Natural killer cell (primary cell): Measurements from ENCODE around the gene PTPRN2. TPM values are rescaled to one million over a fixed set of nuclear protein-coding genes. Genes with fewer than 3 reads are reported as not detected.

ENCODE experiments used
- ATAC-seq, 3 donors: fragments of 150-1000 bp in 2 of 3; fragments of 200-7000 bp in 1 of 3; cut with Tn5 transposase; 1 replicate in 1 of 3; 2 replicates in 2 of 3; pipeline ENCODE4 v1.10.0; 2021; ENCODE audit warnings: mild to moderate bottlenecking in 2 of 3, moderate library complexity in 2 of 3
- DNase-seq, 2 donors: peaks; one replicate each; pipeline versions ENCODE4 v3.0.0 to v3.0.0-alpha.2; 2013 to 2021; ENCODE audit warnings: mixed read lengths in 1 of 2
- H3K27ac ChIP-seq: one replicate; pipeline ENCODE4 v1.5.1; 2013; ENCODE audit warnings: mild to moderate bottlenecking, low read length
- H3K27me3 ChIP-seq: one replicate; pipeline ENCODE4 v1.6.1; 2013; ENCODE audit warnings: low read length; ENCODE audit not compliant: control insufficient read depth, insufficient read depth
- H3K36me3 ChIP-seq: one replicate; pipeline ENCODE4 v1.6.1; 2013; ENCODE audit warnings: low read length; ENCODE audit not compliant: control insufficient read depth, insufficient read depth
- H3K4me1 ChIP-seq: one replicate; pipeline ENCODE4 v1.6.1; 2013; ENCODE audit warnings: low read length; ENCODE audit not compliant: control insufficient read depth, insufficient read depth
- H3K4me3 ChIP-seq: one replicate; pipeline ENCODE4 v1.5.1; 2013; ENCODE audit warnings: low read length
- H3K9me3 ChIP-seq: one replicate; pipeline ENCODE4 v1.6.1; 2013; ENCODE audit warnings: low read length; ENCODE audit not compliant: control insufficient read depth, insufficient read depth
- H3K27ac Mint-ChIP-seq, 2 donors: one replicate each; pipeline ENCODE4 v1.8.0; 2022; ENCODE audit warnings: mild to moderate bottlenecking in 2 of 2, mixed read lengths in 2 of 2, moderate library complexity in 1 of 2
- H3K27me3 Mint-ChIP-seq, 2 donors: one replicate each; pipeline ENCODE4 v1.8.0; 2022; ENCODE audit warnings: low read depth in 2 of 2, mixed read lengths in 2 of 2
- H3K36me3 Mint-ChIP-seq: one replicate; pipeline ENCODE4 v1.8.0; 2022; ENCODE audit warnings: mixed read lengths
- H3K4me1 Mint-ChIP-seq, 2 donors: one replicate each; pipeline ENCODE4 v1.8.0; 2022; ENCODE audit warnings: mixed read lengths in 2 of 2
- H3K4me3 Mint-ChIP-seq: one replicate; pipeline ENCODE4 v1.8.0; 2022; ENCODE audit warnings: mild to moderate bottlenecking, moderate library complexity, mixed read lengths
- H3K9me3 Mint-ChIP-seq, 2 donors: one replicate each; pipeline ENCODE4 v1.8.0; 2022; ENCODE audit warnings: mixed read lengths in 2 of 2
- WGBS: methylation state at CpG from one replicate; pipeline ENCODE4 v1.1.7; 2013; ENCODE audit warnings: missing lambda C conversion rate; ENCODE audit not compliant: insufficient coverage; 5-methylcytosine and 5-hydroxymethylcytosine counted together
- intact Hi-C: fragments of 100-400 bp; cut with micrococcal nuclease; formaldehyde crosslinking; loops from one replicate; pipeline ENCODE4 v1.14.2; 2022
- total RNA-seq, 4 donors: library from RNA; stranded (reverse); fragments of 120-200 nt in 1 of 4; gene quantifications; one replicate each; pipeline versions ENCODE4 v1.2.3 to v1.2.4, GENCODE V29; 2013 to 2022
- TF ChIP-seq, protein P1 (sequence below): fragments of 200-600 bp; IDR thresholded peaks from one replicate; pipeline ENCODE4 v1.8.0; 2022; ENCODE audit warnings: antibody characterized with exemption

PTPRN2 gene
- total RNA-seq, 3 donors from 2014 or later (not counting 1 experiment from before 2014, with no cell fraction given): 1.3 to 2.5 (median 1.9) TPM

DNA sequence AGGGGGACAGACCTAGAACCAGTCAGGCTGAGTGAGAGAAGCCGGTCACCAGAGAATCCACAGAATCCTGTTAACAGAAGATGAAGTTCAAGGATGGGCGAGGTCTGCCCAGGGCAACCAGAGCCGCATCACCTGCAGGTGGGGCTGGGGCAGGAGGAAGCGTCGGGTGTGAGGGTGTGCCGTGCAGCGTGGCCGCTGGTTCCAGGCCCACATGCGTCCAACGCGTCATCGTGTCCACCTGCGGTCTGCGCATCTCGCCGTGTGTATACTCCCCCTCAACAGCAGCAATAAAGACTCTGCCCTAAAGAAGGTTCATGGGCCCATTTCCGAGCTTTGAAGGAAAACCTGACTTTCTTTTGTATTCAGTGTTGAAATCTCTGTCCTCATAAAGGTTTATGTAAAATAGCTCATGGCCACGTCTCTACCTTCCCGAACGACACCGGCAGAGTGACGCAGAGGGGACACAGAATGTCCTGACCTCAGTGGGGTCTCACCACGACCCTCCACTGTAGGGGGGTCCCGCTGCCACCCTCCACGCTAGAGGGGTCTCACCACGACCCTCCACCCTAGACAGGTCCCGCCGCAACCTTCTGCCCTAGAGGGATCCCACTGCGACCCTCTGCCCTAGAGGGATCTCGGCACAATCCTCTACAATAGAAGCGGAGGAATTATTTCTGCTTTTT lies 446.9 kb downstream of the PTPRN2 start:
- no peaks in the 10 kb centered on the region for H3K27me3 ChIP-seq
- H3K4me3 Mint-ChIP-seq: no peak overlapping the region
- no peak for DNase-seq
- peaks cover 2 to 4% of the 10 kb centered on the region in 2 donors for H3K9me3 Mint-ChIP-seq
- H3K27me3 Mint-ChIP-seq: no peaks in the 10 kb centered on the region
- no peak overlapping the region for H3K27ac Mint-ChIP-seq
- no peak overlapping the region for H3K4me3 ChIP-seq
- H3K36me3 Mint-ChIP-seq: no peaks in the 10 kb centered on the region
- WGBS: 95% methylated on average over 30 of the region's 31 CpGs
- peak in 1 of 3 donors; percentile 25 for ATAC-seq
- H3K9me3 ChIP-seq: peaks cover 3% of the 10 kb centered on the region
- TF ChIP-seq, protein P1, sequence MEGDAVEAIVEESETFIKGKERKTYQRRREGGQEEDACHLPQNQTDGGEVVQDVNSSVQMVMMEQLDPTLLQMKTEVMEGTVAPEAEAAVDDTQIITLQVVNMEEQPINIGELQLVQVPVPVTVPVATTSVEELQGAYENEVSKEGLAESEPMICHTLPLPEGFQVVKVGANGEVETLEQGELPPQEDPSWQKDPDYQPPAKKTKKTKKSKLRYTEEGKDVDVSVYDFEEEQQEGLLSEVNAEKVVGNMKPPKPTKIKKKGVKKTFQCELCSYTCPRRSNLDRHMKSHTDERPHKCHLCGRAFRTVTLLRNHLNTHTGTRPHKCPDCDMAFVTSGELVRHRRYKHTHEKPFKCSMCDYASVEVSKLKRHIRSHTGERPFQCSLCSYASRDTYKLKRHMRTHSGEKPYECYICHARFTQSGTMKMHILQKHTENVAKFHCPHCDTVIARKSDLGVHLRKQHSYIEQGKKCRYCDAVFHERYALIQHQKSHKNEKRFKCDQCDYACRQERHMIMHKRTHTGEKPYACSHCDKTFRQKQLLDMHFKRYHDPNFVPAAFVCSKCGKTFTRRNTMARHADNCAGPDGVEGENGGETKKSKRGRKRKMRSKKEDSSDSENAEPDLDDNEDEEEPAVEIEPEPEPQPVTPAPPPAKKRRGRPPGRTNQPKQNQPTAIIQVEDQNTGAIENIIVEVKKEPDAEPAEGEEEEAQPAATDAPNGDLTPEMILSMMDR: no peak
- no peak overlapping the region for H3K27ac ChIP-seq
- no peaks in the 10 kb centered on the region for H3K36me3 ChIP-seq
- H3K4me1 ChIP-seq: no peaks in the 10 kb centered on the region
- no peaks in the 10 kb centered on the region for H3K4me1 Mint-ChIP-seq
- intact Hi-C loops: no loop called here

DNA sequence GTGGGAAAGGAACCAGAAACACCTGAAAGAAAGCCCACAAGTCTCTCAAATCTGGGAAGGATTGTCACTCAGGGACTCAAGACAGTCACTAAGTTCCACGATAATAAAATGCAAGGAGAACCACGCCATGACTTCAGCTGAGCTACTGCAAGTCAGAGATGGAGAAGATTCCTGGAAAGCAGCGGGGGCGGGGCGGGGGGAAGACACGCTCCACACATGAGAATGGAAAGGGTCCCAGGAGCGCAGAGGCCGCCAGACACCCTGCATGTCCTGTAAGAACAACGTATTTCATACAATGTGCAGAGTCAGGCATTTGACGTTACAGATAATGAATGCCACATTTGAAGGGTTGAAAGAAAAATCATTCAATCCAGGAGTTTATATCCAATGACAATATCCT lies 448.1 kb downstream of the PTPRN2 start:
- peaks cover 2 to 4% of the 10 kb centered on the region in 2 donors for H3K9me3 Mint-ChIP-seq
- H3K4me3 Mint-ChIP-seq: no peak overlapping the region
- intact Hi-C loops: no loop called here
- WGBS: 92% methylated on average over 10 of the region's 10 CpGs
- no peaks in the 10 kb centered on the region for H3K4me1 Mint-ChIP-seq
- Histone ChIP-seq H3K27ac (no peak overlapping the region), H3K9me3 (peaks cover 3% of the 10 kb centered on the region), H3K4me3 (no peak overlapping the region), H3K36me3 (no peaks in the 10 kb centered on the region), H3K27me3 (no peaks in the 10 kb centered on the region), H3K4me1 (no peaks in the 10 kb centered on the region)
- TF ChIP-seq, protein P1: no peak
- ATAC-seq (no peak), DNase-seq (no peak)
- no peak overlapping the region for H3K27ac Mint-ChIP-seq
- no peaks in the 10 kb centered on the region for H3K27me3 Mint-ChIP-seq
- H3K36me3 Mint-ChIP-seq: no peaks in the 10 kb centered on the region

DNA sequence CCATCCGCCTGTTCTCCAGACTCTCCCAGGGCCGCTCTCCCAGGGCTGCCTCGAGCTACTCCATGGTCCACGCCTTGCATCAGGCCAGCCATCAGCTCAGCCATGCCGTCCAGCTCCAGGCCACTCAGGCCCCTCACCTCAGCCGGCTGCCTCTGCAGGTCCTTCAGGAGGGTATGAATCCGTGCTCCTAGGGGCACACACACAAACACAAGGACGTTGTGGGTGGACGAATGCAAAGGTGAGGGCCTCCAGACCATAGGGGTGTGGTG lies 449.4 kb downstream of the PTPRN2 start:
- no peak overlapping the region for H3K4me3 ChIP-seq
- no peaks in the 10 kb centered on the region for H3K27me3 ChIP-seq
- H3K27ac ChIP-seq: no peak overlapping the region
- intact Hi-C loops: no loop called here
- no peaks in the 10 kb centered on the region for H3K36me3 ChIP-seq
- H3K36me3 Mint-ChIP-seq: no peaks in the 10 kb centered on the region
- no peaks in the 10 kb centered on the region for H3K4me1 Mint-ChIP-seq
- WGBS: 85% methylated on average over 9 of the region's 9 CpGs
- no peak overlapping the region for H3K27ac Mint-ChIP-seq
- peaks cover 5% of the 10 kb centered on the region for H3K9me3 ChIP-seq
- H3K4me1 ChIP-seq: no peaks in the 10 kb centered on the region
- TF ChIP-seq, protein P1: no peak
- ATAC-seq (no peak), DNase-seq (no peak)
- H3K4me3 Mint-ChIP-seq: no peak overlapping the region
- H3K27me3 Mint-ChIP-seq: no peaks in the 10 kb centered on the region
- H3K9me3 Mint-ChIP-seq: peaks cover under 1 to 4% of the 10 kb centered on the region in 2 donors
